LNCAP (cell line): ENCODE data around the gene SLC26A9.

Experiments used
- CTCF ChIP-seq: fragments of 450-650 bp; IDR thresholded peaks from 2 replicates; pipeline ENCODE4 v1.5.1; 2017; ENCODE audit warnings: mild to moderate bottlenecking

Gene SLC26A9

GRCh38 chr1:205914730-205915129, 28.5 kb downstream of the SLC26A9 start:
- no peak for TF ChIP-seq CTCF

- no peak for TF ChIP-seq CTCF
These were observed 29.1 kb downstream of the SLC26A9 start for GRCh38 chr1:205914155-205914507.

GRCh38 chr1:205913451-205914154, 29.7 kb downstream of the SLC26A9 start:
- no peak for TF ChIP-seq CTCF

- TF ChIP-seq CTCF: peak; percentile 85
These were observed 35.5 kb downstream of the SLC26A9 start for GRCh38 chr1:205907794-205908193.

- no peak for TF ChIP-seq CTCF
These were observed 46.9 kb downstream of the SLC26A9 start for GRCh38 chr1:205896351-205896750.

GRCh38 chr1:205883792-205884191, 59.5 kb downstream of the SLC26A9 start:
- TF ChIP-seq CTCF: no peak

GRCh38 chr1:205880923-205881322, 62.3 kb downstream of the SLC26A9 start:
- no peak for TF ChIP-seq CTCF

GRCh38 chr1:205879974-205880373, 63.3 kb downstream of the SLC26A9 start:
- no peak for TF ChIP-seq CTCF
